Measurements from ENCODE around the gene EPM2AIP1.

DNA sequence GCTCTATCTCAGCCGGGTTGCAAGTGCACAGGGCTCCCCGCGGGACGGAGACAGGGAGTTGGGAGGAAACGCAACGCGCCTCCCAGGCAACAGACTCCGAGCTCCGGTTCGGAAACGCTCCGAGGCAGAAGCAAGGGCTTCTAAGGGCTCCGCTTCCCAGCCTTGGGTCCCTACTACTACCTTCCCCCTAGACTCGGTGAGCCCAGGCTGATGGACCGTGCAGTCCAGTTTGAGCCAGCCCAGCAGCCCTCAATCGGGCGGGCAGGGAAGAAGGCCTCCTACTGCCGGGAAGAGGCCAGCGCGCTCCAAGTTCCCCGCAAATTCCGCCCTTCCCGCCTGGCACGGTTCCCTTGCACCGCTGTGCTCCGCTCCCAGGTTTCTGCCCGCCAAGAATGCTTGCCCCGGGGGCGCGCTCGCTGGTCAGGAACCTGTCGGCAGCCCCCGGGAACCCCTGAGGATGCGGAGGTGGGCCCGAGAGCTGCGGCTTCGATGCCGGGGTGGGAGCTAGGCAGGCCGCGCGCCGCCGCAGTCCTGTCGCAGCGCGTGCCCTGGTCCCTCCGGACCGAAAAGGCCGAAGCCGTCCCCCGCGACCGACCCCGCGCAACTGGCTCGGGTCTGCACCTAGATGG, 48.8 kb downstream of the EPM2AIP1 start:
- TF ChIP-seq EZH2phosphoT487 (IDR thresholded peaks at IDR 0.05; ENCODE audit: insufficient read depth, low read depth) (no peak), EZH2 (IDR thresholded peaks at IDR 0.05; ENCODE audit: insufficient read depth, poor library complexity, severe bottlenecking) (no peak)
